Measurements from ENCODE around the gene PYDC2. TPM values are rescaled to one million over a fixed set of nuclear protein-coding genes. Genes with fewer than 3 reads are reported as not detected.

The PYDC2 gene
- total RNA-seq, 3 donors from 2014 or later, result not detected

GRCh38 chr3:191502583-191502982 lies 41.6 kb downstream of the PYDC2 start:
- ATAC-seq, result no peak
- intact Hi-C loops (cut with DNase I, micrococcal nuclease), result no loop called here
- DNase-seq, result no peak

DNA sequence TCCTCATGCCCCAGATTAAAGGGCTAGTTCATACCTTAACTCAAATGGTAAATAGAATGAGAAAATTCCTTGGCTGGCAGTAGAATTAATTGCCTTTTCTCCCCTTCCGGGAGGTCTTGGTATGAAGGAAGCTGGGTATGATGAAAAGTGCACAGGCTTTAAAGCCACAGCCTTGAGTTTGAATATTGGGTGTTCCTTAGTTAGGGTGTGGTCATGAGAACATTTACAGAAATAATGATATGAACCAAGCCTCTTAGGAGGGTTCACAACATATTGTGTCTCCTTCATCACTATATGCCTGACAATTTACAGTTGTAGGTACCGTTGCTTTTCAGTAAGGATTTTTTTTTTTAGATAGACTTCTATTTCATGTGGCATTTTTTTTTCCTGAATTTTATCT lies 48.1 kb downstream of the PYDC2 start:
- no peak for ATAC-seq
- TF ChIP-seq, protein P1, sequence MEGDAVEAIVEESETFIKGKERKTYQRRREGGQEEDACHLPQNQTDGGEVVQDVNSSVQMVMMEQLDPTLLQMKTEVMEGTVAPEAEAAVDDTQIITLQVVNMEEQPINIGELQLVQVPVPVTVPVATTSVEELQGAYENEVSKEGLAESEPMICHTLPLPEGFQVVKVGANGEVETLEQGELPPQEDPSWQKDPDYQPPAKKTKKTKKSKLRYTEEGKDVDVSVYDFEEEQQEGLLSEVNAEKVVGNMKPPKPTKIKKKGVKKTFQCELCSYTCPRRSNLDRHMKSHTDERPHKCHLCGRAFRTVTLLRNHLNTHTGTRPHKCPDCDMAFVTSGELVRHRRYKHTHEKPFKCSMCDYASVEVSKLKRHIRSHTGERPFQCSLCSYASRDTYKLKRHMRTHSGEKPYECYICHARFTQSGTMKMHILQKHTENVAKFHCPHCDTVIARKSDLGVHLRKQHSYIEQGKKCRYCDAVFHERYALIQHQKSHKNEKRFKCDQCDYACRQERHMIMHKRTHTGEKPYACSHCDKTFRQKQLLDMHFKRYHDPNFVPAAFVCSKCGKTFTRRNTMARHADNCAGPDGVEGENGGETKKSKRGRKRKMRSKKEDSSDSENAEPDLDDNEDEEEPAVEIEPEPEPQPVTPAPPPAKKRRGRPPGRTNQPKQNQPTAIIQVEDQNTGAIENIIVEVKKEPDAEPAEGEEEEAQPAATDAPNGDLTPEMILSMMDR (IDR thresholded peaks at IDR 0.05), result no peak
- Histone ChIP-seq H3K36me3 (ENCODE audit: low read depth) (no peaks in the 10 kb centered on the region), H3K4me1 (ENCODE audit: low read depth) (no peaks in the 10 kb centered on the region), H3K9me3 (no peaks in the 10 kb centered on the region), H3K4me3 (no peak overlapping the region)
- DNase-seq, result no peak
- intact Hi-C loops (cut with DNase I, micrococcal nuclease), result no loop called here

More at GRCh38 chr3:191502583-191502982, 41.6 kb downstream of the PYDC2 start:
- Histone ChIP-seq H3K4me3 (no peak overlapping the region), H3K36me3 (ENCODE audit: low read depth) (no peaks in the 10 kb centered on the region), H3K4me1 (ENCODE audit: low read depth) (no peaks in the 10 kb centered on the region), H3K9me3 (no peaks in the 10 kb centered on the region)
- TF ChIP-seq, protein P1 (IDR thresholded peaks at IDR 0.05), result no peak

Other genes starting within 250 kb of the PYDC2 start
- gene CCDC50, start 131.8 kb upstream of the PYDC2 start, total RNA-seq, result 10 to 100 TPM; 41.8 to 89.8 (median 60.2) TPM
- under 1 TPM in 1 of 3 donors, not detected in 2; 0.47 TPM for gene UTS2B, start 130.6 kb upstream of the PYDC2 start, total RNA-seq